Peyer's patch (tissue), 4 donors: ENCODE results near the gene CARHSP1.

ENCODE experiments used
- CTCF ChIP-seq, 6 experiments: fragments of 450-650 bp in 4 of 6; fragments of 200-600 bp in 2 of 6; sonication (generic) in 1 of 6; IDR thresholded peaks; one replicate each; pipeline ENCODE4 v1.5.1; 2017 to 2019; ENCODE audit warnings: antibody characterized with exemption in 6 of 6, mild to moderate bottlenecking in 3 of 6, moderate library complexity in 1 of 6
- POLR2A ChIP-seq, 2 donors: fragments of 450-650 bp; IDR thresholded peaks; one replicate each; pipeline ENCODE4 v1.5.1; 2017; ENCODE audit warnings: antibody characterized with exemption in 2 of 2, mild to moderate bottlenecking in 2 of 2, moderate library complexity in 2 of 2

- TF ChIP-seq CTCF (IDR thresholded peaks at IDR 0.05) (no peak), POLR2A (IDR thresholded peaks at IDR 0.05) (no peak)
Observed at GRCh38 chr16:8882041-8882617, 13.3 kb upstream of the CARHSP1 start, which contains the start of gene LITAFD.
